Stimulated activated naive CD4-positive, alpha-beta T cell treated with Interleukin-2 at 50 U/mL for 16 hours (primary cell): ENCODE results near the gene MYO7B.

Experiments used
- DNase-seq: peaks from one replicate; lab custom pipeline; 2025; lab: John Stamatoyannopoulos, UW

MYO7B gene

DNA sequence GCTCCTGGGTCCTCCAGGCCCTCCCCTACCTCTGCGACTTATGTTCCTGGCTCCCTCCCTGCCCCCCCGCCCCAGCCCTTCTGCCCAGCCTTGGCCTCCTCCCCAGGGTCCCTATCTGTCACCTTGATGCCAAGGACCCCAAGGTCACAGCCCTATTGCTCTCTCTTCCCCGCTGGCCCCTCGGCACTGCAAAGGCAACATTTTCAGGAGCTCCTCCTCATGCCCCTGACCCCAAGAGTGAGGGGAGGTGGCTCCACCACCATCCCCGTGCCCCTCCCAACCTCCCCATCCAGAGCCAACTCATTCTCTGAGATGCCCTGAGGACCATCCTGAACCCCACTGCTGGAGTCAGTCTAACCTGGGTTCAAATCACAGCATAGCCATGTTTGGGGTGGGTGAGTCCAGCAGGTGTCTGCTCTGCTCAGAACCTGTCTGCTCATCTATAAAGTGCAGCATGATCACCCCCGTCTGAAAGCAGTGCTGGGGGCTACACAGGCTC, 128.1 kb downstream of the MYO7B start:
- DNase-seq, result no peak

GRCh38 chr2:127664065-127664894, 128.8 kb downstream of the MYO7B start:
- DNase-seq, result no peak

- no peak for DNase-seq
These were observed 129.4 kb downstream of the MYO7B start for GRCh38 chr2:127664895-127665225.

- DNase-seq, result no peak
These were observed 129.9 kb downstream of the MYO7B start for GRCh38 chr2:127665267-127665893.

- no peak for DNase-seq
These were observed 133.6 kb downstream of the MYO7B start for GRCh38 chr2:127669056-127669455.

GRCh38 chr2:127670055-127670956, 134.8 kb downstream of the MYO7B start:
- no peak for DNase-seq

DNA sequence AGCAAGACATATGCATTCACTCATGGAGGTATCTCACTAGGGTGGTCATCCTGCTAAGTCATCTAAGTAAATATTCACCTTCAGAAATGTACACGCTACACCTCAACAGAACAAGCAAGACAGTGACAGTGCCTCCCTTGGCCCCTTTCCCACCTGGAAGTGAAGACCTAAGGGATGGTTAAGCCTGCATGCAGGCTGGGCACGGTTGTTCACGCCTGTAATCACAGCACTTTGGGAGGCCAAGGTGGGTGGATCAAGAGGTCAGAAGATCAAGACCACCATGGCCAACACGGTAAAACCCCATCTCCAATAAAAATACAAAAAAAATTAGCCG, 135.4 kb downstream of the MYO7B start:
- no peak for DNase-seq

DNA sequence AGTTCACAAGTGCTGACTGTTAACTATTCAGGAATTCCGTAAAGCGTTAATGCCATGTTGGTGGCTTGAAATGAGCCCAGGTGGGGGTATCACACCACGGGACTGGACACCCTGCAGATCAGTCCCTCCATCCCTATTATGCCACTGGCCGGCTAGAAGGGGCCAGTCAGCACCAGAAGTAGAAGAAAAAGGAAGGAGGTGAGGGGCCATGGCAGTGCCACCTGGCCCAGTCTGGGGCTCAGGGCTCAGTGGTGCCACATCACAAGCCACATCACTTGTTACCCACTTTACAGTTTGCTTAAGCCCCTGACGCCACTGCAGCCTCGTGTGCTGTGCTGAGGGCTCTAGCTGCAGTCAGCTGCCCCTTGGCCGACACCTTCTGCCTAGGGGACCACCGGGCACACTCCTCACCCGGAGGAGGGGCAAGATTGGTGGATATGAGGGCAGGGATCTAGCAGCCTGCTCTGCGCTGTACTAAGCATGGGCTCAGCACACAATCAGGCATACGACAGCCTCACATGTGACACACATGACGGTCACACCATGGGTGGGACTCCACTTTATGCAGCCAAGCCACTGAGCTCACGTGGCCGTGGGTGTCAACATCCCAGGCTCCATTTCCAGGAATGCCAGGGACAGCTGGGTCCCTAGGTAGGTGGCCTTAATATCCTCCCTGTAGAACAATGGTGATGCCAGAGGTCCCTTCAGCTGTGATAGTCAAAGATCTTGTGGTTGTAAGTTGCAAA, 136.2 kb downstream of the MYO7B start:
- no peak for DNase-seq

DNA sequence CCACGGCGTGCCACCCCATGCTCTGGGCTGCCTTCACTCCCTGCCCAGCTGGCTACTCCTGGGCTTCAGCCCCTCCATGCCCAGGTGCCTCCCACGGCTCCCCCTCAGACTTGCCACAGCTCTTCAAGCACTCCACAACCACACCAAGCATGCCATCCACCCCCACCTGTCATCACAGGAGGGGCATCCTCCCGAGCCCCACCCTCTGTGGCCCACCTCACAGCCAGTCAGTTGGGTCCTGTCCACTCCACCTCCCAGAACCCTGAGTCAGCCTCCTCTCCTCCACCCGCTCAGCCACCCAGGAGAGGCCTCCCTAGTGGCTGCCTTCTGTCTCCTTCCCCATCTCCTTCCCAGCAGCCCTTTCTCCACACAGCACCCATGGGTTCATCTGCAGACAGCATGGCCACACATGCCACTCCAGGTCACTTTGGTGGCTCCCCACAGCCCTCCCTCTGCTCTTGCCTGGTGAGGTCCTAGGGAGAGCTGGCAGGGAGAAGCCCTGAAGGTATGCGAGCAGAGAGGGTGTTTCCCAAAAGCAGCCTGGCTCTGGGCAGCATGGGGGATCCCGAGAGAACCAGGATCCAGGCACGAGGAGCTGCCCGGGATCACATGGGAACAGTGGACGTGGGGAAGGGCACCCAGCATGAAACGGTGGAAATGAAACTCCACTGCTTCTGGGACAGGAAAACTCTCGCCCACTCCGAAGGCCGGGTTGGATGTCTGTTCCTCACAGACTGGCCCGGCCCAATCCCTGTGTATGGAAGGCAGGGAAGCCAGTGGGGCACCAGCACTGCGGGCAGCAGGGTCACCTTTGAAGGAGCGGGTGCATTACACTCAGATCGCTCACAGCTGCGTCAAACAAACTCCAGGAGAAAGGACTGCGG, 137.1 kb downstream of the MYO7B start:
- no peak for DNase-seq

DNA sequence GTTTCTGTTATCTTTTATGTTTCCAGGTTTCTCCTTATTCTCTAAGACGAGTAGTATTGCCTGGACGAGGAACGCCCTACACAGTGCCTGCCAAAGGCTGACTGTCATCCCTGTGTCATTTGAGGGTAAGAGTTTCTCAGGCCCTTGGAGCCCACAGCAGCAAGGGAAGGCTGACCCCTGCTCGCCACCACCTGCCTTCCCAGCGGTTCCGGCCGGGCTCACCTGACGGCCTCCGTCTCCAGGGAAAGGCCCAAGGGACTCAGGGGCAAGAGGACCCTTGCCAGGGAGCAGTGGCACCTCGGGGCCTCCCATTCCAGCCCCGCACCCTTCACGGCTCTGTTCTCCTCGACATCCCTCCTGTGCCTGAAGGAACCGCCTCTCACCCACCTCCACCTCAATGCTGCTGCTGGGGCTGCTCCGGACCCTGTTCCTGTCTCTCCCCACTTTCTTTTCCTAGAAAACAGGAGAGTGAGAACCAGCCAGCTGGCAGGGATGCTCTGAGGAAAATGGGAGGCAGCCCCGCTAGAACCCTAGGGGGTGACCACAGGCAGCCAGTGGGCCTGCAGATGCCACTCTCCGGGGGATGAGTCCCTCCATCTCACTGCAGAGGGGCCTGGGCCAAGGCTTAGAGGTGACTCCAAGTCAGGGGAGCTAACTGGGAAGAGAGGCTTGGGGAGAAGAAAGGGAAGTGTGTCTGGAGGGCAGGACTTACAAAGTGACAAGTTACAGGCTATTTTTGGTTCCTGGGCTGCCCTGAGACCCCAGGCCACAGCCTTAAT, 138.0 kb downstream of the MYO7B start:
- DNase-seq, result no peak

GRCh38 chr2:127674241-127675209, 139.0 kb downstream of the MYO7B start:
- no peak for DNase-seq

DNA sequence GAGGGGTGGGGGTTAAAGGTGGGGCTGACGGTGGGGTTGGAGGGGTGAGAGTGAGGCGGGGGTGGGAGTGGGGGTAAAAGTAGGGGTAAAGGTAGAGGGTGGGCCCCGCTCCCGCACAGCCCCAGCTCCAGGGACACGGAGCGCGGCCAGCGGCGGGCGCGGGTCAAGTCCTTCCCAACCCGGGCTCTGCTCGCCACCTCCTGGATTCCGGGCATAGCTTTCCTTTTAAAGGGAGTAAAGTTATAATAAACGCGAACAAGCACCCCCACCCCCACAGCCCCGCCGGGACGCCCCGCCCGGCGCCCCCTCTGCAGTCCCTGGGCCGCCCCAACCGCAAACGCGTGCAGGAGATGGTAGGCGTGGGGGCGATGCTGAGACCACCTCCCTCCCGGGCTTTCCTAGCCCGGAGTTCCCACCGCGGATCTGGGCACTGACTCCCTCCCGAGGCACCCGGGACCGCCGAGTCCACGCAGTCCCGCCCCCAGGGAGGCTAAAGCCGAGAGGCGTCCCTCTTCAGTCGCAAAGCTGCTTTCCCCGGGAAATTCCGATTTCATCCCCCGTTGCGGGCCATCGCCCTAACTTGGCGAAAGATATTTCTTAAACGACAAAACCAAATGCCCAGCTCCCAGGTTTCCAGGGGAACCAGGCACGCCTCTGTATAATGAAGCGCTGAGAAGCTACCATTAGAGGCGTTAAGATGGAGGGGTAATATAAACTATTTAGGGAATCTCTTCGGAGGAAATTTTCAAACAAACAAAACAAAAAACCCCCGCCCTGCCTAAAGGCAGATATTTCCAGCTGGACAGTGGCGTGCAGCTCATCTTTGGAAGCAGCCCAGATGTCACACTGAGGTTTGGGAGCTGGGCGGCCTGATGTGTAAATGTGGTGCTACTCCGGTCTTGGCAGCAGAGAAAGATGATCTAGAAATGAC, 140.1 kb downstream of the MYO7B start, which contains the start of gene LIMS2:
Gene LIMS2, minus strand, starts transcription at position 200 of the 931 bp plus-strand sequence. CDS start 506 bp downstream, outside the sequence.
- DNase-seq, result no peak

DNA sequence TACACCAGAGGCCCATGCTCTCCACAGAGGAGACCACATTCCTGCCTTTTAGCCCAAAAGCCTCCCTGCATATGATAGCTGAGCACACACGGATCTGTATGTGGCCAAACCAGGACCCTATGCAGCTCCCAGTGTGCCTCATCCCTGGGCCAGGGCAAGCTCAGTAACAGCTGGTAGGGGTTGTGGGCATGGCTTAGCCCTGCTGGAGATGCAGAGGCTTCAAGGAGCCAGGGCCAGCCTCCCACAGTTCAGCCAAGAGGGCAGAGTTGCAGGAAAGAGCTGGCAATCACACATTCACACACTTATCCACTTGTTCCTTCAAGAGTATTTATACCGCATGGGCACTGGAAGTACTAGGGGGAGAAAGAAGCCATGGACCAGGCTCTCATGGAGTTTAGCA, 141.4 kb downstream of the MYO7B start:
- no peak for DNase-seq

DNA sequence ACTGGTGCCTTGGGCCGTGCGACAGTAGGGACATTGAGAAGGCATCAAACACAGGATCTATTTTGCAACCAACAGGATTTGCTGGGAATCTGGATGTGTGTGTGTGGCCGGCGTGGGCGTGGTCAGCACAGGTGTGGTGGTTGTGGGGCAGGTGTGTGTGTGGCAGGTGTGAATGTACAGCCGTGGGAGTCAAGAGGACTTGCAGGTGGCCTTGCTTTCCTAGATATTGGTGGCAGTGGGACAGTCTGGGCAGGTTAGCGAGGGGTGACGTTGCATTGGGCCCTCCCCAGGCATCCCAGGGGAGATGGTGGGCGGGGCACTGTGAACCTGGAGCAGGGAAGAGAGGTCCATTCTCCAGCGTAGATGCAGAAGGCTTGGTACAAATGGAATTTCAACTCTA, 143.0 kb downstream of the MYO7B start:
- DNase-seq, result no peak

DNA sequence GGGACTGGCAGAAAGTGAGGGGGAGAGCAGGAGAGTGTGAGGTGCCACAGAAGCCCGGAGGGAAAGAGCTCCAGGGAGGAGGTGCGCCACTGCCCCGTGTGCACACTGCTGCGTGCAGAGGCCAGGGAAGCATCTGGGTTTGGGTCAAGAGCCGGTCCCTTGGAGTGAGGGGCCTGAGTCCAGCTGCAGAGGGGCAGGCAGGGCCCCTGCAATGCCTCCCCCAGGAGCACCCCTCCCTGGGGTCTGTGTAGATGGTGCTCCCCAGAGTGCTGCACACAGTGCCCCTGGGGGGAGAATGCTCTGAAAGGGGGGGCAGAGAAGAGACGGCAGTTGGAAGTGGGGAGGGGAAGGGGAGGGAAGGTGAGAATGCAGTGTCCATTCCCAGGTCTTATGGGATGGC, 143.5 kb downstream of the MYO7B start:
- no peak for DNase-seq

DNA sequence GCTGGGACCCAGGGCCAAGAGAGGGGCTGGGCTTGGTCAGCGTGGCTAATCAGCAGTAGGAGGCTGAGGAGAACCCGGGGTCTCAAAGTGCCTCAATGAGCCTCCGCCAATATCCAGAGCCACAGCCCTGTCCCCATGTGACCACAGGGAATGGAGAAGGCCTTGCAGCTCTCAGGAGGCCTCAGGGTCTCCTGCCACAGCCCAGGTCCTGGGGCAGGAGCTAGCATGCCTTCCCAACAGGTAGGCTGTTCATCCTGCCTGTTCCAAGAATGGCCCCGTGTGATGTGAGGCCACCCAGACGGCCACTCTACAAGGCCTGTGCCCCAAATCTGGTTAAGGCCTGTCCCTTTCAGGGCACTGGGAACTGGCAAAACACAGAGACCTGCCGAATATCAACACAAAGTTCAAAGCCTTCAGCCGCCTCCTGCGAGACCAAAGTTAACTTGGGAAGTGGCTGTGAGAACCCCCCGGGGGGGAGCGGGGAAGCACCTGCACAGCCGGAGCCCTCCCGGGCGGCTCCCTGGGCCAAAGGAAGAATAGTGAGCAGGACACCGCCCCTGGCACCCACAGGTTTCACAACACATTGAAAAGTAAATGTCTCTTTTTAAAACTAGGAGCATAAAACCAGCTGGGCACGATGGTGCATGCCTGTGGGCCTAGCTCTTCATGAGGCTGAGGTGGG, 144.3 kb downstream of the MYO7B start:
- no peak for DNase-seq

- no peak for DNase-seq
These were observed 145.3 kb downstream of the MYO7B start for GRCh38 chr2:127680706-127681287.
